GM19240 (cell line): ENCODE measurements around the gene NCAPG.
A peak's percentile ranks its signal among the peaks of the same experiment; 100 is the strongest.

Experiments used
- DNase-seq: peaks from one replicate; pipeline ENCODE4 v3.0.0; 2011; ENCODE audit warnings: low spot score; ENCODE audit not compliant: insufficient read length

NCAPG gene, protein sequence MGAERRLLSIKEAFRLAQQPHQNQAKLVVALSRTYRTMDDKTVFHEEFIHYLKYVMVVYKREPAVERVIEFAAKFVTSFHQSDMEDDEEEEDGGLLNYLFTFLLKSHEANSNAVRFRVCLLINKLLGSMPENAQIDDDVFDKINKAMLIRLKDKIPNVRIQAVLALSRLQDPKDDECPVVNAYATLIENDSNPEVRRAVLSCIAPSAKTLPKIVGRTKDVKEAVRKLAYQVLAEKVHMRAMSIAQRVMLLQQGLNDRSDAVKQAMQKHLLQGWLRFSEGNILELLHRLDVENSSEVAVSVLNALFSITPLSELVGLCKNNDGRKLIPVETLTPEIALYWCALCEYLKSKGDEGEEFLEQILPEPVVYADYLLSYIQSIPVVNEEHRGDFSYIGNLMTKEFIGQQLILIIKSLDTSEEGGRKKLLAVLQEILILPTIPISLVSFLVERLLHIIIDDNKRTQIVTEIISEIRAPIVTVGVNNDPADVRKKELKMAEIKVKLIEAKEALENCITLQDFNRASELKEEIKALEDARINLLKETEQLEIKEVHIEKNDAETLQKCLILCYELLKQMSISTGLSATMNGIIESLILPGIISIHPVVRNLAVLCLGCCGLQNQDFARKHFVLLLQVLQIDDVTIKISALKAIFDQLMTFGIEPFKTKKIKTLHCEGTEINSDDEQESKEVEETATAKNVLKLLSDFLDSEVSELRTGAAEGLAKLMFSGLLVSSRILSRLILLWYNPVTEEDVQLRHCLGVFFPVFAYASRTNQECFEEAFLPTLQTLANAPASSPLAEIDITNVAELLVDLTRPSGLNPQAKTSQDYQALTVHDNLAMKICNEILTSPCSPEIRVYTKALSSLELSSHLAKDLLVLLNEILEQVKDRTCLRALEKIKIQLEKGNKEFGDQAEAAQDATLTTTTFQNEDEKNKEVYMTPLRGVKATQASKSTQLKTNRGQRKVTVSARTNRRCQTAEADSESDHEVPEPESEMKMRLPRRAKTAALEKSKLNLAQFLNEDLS

GRCh38 chr4:17810260-17811077 is at the start of gene NCAPG, which contains the start of gene DCAF16:
Gene NCAPG, plus strand, starts transcription at chr4:17810979. Its CDS starts 99 bp downstream, at chr4:17811078.
Gene DCAF16, minus strand, starts transcription at chr4:17810757. Its CDS starts 6,616 bp downstream, at chr4:17804141.
- peak; percentile 49 for DNase-seq

GRCh38 chr4:17761062-17761461 is 49.7 kb upstream of the NCAPG start:
- DNase-seq: no peak

DNA sequence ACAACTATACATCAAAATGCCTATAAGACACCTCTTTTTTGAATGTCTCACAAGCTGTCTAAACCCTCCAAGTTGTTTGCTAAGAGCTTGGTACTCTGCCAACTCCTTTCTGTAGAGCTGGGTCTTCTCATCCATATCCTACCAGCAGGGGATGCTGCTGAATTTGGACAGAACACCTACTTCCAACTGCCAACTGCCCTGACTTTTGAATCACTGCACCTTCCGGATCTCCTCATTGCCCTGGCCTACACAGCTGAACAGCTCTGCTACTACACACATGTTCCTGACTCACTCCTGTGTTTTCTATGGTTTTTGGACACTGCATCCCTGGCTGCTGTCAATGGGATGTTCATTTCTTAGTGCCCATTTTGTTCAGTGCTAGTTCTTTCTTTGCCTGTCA is 48.1 kb upstream of the NCAPG start:
- DNase-seq: no peak

GRCh38 chr4:17763416-17763815 is 47.4 kb upstream of the NCAPG start:
- no peak for DNase-seq

DNA sequence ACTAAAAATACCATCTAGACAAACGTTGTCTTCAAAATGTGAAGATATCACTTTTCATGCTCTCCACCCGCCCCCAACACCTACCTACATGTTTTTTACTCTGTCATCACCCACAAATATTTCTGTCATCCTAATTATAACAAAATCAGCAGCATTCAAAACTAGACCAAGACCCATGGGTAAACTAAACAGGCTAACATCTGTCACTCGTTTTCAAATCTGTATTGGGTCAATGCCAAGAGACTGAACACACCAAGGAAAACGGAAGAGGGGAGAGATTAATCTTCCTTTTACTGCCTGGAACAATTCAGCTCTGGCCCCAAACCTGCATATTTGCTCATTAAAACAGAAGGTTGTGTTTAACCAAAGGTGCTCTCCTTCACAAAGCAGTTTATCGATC is 46.8 kb upstream of the NCAPG start:
- DNase-seq: no peak

GRCh38 chr4:17765514-17766286 is 45.1 kb upstream of the NCAPG start:
- no peak for DNase-seq

DNA sequence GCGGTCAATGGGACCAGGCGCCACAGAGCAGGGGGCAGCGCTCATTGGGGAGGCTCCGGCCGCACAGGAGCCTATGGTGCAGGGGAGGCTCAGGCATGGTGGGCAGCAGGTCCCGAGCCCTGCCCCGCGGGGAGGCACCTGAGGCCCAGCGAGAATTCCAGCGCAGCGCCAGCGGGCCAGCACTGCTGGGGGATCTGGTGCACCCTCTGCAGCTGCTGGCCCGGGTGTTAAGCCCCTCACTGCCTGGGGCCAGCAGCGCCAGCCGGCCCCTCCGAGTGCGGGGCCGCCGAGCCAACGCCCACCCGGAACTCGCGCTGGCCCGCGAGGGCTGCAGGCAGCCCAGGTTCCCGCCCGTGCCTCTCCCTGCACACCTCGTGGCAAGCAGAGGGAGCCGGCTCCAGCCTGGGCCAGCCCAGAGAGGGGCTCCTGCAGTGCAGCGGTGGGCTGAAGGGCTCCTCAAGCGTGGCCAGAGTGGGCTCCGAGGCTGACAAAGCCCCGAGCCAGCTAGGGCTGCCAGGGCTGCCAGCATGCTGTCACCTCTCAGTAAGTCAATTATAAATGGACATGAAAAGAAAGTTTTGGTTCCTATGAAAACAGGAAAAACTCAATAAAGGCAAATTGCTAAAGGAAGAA is 43.8 kb upstream of the NCAPG start:
- no peak for DNase-seq

DNA sequence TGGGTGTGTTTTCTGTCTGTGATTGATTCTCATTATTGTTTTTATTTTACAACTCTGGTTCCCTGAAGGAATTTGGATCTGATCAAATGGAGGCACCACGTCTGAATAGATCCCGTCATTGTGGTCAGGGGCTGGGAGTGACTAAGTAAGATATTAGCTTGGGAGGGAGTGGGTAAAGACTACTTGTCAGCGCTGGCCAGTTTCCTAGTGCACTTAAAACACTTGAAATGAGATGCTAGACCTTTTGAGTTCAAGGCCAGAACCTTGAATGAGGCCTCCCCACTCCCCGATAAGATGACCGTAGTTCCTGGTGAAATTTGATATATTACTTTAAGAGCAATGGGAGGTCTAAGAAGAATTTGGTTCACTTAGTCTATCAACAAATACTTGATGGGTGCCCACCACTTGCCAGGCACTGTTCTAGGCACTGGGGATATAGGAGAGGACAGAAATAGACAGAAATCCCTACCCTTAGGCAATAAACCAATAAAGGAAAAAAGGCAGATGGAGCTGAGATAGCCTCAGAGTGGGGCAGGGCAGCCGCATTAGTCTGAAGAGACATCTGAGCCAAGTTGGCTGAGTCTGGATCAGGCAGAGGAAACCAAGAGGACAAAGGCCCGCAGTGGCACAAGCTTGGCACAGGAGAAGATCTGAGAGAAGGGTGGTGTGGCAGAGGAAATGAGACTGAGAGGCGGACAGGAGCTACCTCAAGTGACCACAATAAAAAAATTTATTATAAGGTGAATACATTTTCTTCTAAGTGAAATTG is 41.2 kb upstream of the NCAPG start:
- DNase-seq: no peak

GRCh38 chr4:17770845-17771244 is 39.9 kb upstream of the NCAPG start:
- no peak for DNase-seq

DNA sequence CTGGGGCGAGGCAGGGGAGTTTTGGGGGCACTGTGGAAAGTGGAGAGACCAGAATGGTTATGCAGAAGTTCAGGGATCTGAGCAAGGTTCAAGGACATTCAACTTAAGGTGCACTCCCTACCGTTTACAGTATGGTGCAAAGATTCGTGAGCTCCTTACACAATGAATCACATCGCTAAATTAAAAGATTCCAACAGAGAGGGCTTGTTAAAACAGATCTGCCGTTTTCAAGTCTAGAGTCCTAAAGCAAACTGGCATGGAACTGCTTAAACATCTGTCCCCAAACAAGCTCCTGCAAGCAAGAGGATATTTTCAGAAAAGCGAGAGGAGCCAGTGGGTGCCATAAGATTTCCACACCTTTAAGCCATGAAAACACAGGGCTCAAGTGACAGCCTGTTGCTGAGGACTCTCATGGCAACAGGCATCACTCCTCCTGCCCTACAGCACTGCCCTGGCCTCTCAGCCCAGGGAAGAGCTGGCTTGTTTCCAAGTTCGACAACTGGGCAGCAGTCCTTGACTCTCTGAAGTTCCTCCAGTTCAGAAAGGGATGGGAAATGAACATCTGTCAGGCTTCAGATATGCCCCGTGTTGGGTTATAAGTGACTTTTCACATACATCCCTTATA is 39.4 kb upstream of the NCAPG start:
- DNase-seq: no peak

- DNase-seq: no peak
These were observed 37.6 kb upstream of the NCAPG start for GRCh38 chr4:17773135-17773698.

DNA sequence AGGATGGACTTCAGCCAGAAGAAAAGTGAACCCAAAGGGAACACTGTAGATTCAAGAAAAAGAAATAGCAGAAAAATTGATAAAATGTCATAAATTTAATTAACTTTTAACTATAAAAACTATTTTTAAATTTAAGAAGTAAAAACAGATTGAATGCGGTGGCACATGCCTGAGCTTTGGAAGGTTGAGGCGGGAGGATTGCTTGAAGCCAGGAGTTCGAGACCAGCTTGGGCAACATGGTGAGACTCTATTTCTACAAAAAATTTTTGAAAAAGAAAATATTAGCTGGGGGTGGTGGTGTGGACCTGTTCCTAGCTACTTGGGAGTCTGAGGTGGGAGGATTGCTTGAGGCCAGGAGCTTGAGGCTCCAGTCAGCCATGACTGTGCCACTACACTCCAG is 32.3 kb upstream of the NCAPG start:
- DNase-seq: no peak

DNA sequence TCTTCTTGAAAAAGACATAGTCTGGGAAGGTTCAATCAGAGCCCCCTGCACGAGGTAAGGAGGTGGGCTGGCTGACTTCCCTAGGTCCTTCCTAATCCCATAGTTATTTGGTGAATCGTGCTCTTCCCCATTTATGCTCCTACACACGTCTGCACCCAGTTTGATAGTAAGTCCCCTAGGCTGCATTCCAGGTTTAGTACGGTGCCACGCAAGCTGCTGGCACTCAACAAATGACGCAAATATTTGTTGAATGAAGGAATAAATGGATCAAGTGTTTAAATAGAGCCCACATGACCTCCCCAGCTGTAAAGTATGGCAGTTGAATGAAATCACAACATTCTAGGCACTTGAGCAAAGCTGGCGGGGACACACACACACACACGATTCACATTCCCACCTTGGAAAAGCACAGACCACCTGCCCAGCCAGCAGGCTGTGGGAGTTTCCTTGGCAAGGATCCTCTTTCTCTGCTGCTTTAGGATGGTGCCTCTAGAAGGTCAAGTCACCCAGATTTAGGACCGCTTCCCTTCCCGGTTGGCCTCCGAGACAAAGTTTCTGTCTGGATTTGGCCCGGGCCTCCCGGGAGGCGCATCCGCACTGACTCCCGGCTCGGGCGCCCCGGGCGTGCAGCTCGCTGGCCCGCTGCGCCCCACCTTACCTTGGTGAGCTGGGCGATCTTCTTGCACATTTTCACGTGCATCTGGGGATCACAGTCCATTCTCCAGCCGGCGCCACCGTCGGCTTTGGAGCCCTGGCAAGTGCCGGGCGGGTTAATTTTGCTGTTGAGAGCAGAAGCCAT is 30.1 kb upstream of the NCAPG start:
- no peak for DNase-seq

GRCh38 chr4:17781300-17782287 is 29.2 kb upstream of the NCAPG start, which contains the start of gene FAM184B:
Gene FAM184B, minus strand, starts transcription at chr4:17781621. Its CDS starts 322 bp downstream, at chr4:17781299.
- no peak for DNase-seq

- DNase-seq: no peak
These were observed 24.9 kb upstream of the NCAPG start for GRCh38 chr4:17785858-17786257.

- no peak for DNase-seq
These were observed 24.2 kb upstream of the NCAPG start for GRCh38 chr4:17786567-17786966.
